IPS DF 6.9 (cell line): ENCODE data around the gene CHURC1.

Experiments used
- DNase-seq: peaks from one replicate; pipeline ENCODE4 v3.0.0-alpha.2; 2013; ENCODE audit warnings: low read depth, low spot score
- H3K27ac ChIP-seq: one replicate; pipeline ENCODE4 v1.5.1; 2013; ENCODE audit warnings: low read length, control low read depth
- H3K27me3 ChIP-seq: 2 replicates; pipeline ENCODE4 v1.6.1; 2013; ENCODE audit warnings: mild to moderate bottlenecking, low read length; ENCODE audit not compliant: control insufficient read depth, insufficient read depth
- H3K36me3 ChIP-seq: 2 replicates; pipeline ENCODE4 v1.6.1; 2013; ENCODE audit warnings: low read length; ENCODE audit not compliant: control insufficient read depth, insufficient read depth
- H3K4me1 ChIP-seq: 2 replicates; pipeline ENCODE4 v1.6.1; 2013; ENCODE audit warnings: low read length; ENCODE audit not compliant: control insufficient read depth, insufficient read depth
- H3K4me3 ChIP-seq: 2 replicates; pipeline ENCODE4 v1.5.1; 2013; ENCODE audit warnings: mild to moderate bottlenecking, low read length
- H3K9me3 ChIP-seq: 2 replicates; pipeline ENCODE4 v1.6.1; 2013; ENCODE audit warnings: low read length, inconsistent platforms; ENCODE audit not compliant: control insufficient read depth, insufficient read depth
- WGBS: extraction: QIAGEN DNeasy Blood & Tissue Kit; methylation state at CpG from one replicate; pipeline ENCODE4 v1.1.7; 2013; ENCODE audit warnings: mixed read lengths, missing lambda C conversion rate; ENCODE audit not compliant: insufficient read length, insufficient coverage; 5-methylcytosine and 5-hydroxymethylcytosine counted together

Gene CHURC1

GRCh38 chr14:64946310-64947045 is 32.2 kb downstream of the CHURC1 start:
- Histone ChIP-seq H3K4me3 (no peak overlapping the region), H3K27me3 (no peaks in the 10 kb centered on the region), H3K27ac (no peak overlapping the region), H3K4me1 (peaks cover 3% of the 10 kb centered on the region), H3K36me3 (peaks cover 14% of the 10 kb centered on the region), H3K9me3 (no peaks in the 10 kb centered on the region)
- no peak for DNase-seq
- WGBS: no CpG with 5 or more reads among the region's 6 CpGs

- Histone ChIP-seq H3K9me3 (no peaks in the 10 kb centered on the region), H3K27ac (no peak overlapping the region), H3K36me3 (peaks cover 18% of the 10 kb centered on the region), H3K27me3 (no peaks in the 10 kb centered on the region), H3K4me1 (no peaks in the 10 kb centered on the region; the same call in 1 of the 2 replicates), H3K4me3 (no peak overlapping the region)
- no peak for DNase-seq
- no CpG with 5 or more reads among the region's 28 CpGs for WGBS
These were observed 33.7 kb downstream of the CHURC1 start for GRCh38 chr14:64947710-64948611.

- H3K27ac ChIP-seq: no peak overlapping the region
These were observed 34.5 kb downstream of the CHURC1 start for GRCh38 chr14:64948612-64949210.

GRCh38 chr14:64950889-64951288 is 36.6 kb downstream of the CHURC1 start:
- no peak overlapping the region for H3K4me3 ChIP-seq
- peaks cover 18% of the 10 kb centered on the region for H3K36me3 ChIP-seq
- no peaks in the 10 kb centered on the region for H3K27me3 ChIP-seq
- no peaks in the 10 kb centered on the region for H3K9me3 ChIP-seq
- H3K4me1 ChIP-seq: peaks cover 6% of the 10 kb centered on the region
- WGBS: no CpG with 5 or more reads among the region's 8 CpGs
- no peak overlapping the region for H3K27ac ChIP-seq
- no peak for DNase-seq

More at GRCh38 chr14:64948612-64949210, 34.5 kb downstream of the CHURC1 start:
- no CpG with 5 or more reads among the region's 8 CpGs for WGBS
- Histone ChIP-seq H3K4me1 (no peaks in the 10 kb centered on the region; the same call in 1 of the 2 replicates), H3K27me3 (no peaks in the 10 kb centered on the region), H3K9me3 (no peaks in the 10 kb centered on the region), H3K4me3 (no peak overlapping the region), H3K36me3 (peaks cover 18% of the 10 kb centered on the region)
- no peak for DNase-seq

- DNase-seq: no peak
- no peak overlapping the region for H3K4me3 ChIP-seq
- peaks cover 18% of the 10 kb centered on the region for H3K36me3 ChIP-seq
- H3K4me1 ChIP-seq: peaks cover 7% of the 10 kb centered on the region
- no peaks in the 10 kb centered on the region for H3K27me3 ChIP-seq
- H3K9me3 ChIP-seq: no peaks in the 10 kb centered on the region
- no CpG with 5 or more reads among the region's 8 CpGs for WGBS
- no peak overlapping the region for H3K27ac ChIP-seq
These were observed 37.0 kb downstream of the CHURC1 start for GRCh38 chr14:64951291-64951690.

- Histone ChIP-seq H3K4me3 (no peak overlapping the region), H3K9me3 (no peaks in the 10 kb centered on the region), H3K4me1 (peaks cover 7% of the 10 kb centered on the region), H3K27me3 (no peaks in the 10 kb centered on the region), H3K27ac (no peak overlapping the region), H3K36me3 (peaks cover 18% of the 10 kb centered on the region)
- no peak for DNase-seq
These were observed 37.5 kb downstream of the CHURC1 start for GRCh38 chr14:64951724-64952123.

- no peak overlapping the region for H3K27ac ChIP-seq
- no peaks in the 10 kb centered on the region for H3K27me3 ChIP-seq
- WGBS: no CpG with 5 or more reads among the region's 7 CpGs
- H3K9me3 ChIP-seq: no peaks in the 10 kb centered on the region
- H3K4me1 ChIP-seq: peaks cover 10% of the 10 kb centered on the region
- H3K4me3 ChIP-seq: no peak overlapping the region
- peaks cover 16% of the 10 kb centered on the region for H3K36me3 ChIP-seq
- DNase-seq: no peak
These were observed 38.5 kb downstream of the CHURC1 start for GRCh38 chr14:64952598-64953309.

GRCh38 chr14:64953310-64953654 is 39.0 kb downstream of the CHURC1 start:
- WGBS: no CpG with 5 or more reads among the region's 8 CpGs
- Histone ChIP-seq H3K36me3 (peaks cover 11% of the 10 kb centered on the region), H3K9me3 (no peaks in the 10 kb centered on the region), H3K4me1 (peaks cover 10% of the 10 kb centered on the region), H3K27ac (no peak overlapping the region), H3K27me3 (no peaks in the 10 kb centered on the region), H3K4me3 (no peak overlapping the region)
- DNase-seq: no peak

- H3K27ac ChIP-seq: no peak overlapping the region
- peaks cover 8% of the 10 kb centered on the region for H3K36me3 ChIP-seq
- no peaks in the 10 kb centered on the region for H3K27me3 ChIP-seq
- H3K4me3 ChIP-seq: no peak overlapping the region
- peaks cover 10% of the 10 kb centered on the region for H3K4me1 ChIP-seq
- DNase-seq: no peak
- no peaks in the 10 kb centered on the region for H3K9me3 ChIP-seq
- WGBS: no CpG with 5 or more reads among the region's 6 CpGs
These were observed 39.4 kb downstream of the CHURC1 start for GRCh38 chr14:64953661-64954060.
